HepG2 (cell line): ENCODE results near the gene ALPL. TPM values are rescaled to one million over a fixed set of nuclear protein-coding genes. Genes with fewer than 3 reads are reported as not detected.

Source experiments
- ATAC-seq: fragments of 200-7000 bp; cut with Tn5 transposase; 3 replicates; pipeline ENCODE4 v1.9.1; 2020; ENCODE audit warnings: mild to moderate bottlenecking, moderate library complexity
- BruUV-seq: library from RNA; stranded (reverse); fragments of 400-500 nt; replicated peaks from 2 replicates; lab custom pipeline; 2021; lab: Mats Ljungman, UMichigan
- CTCF ChIA-PET: fragments of 300-600 bp; formaldehyde crosslinking; extraction: SDS; loops from one replicate; lab custom pipeline; 2021; ENCODE audit warnings: low total read pairs, inconsistent platforms, low intra/inter-chr PET ratio; lab: Yijun Ruan, JAX
- POLR2A ChIA-PET: fragments of 350-600 bp; sonication (Branson Sonifier 250); formaldehyde crosslinking; loops from one replicate; lab custom pipeline; 2020; ENCODE audit warnings: antibody characterized with exemption, inconsistent platforms; lab: Yijun Ruan, JAX
- DNase-seq: peaks from one replicate; pipeline ENCODE4 v3.0.0-alpha.2; 2015; ENCODE audit warnings: low spot score
- FAIRE-seq: peaks from 3 replicates; lab custom pipeline; 2011; peaks lifted over from hg19 to GRCh38; lab: Jason Lieb, UNC
- H2AFZ ChIP-seq: one replicate; pipeline ENCODE4 v1.6.1; 2011; ENCODE audit warnings: low read length, inconsistent platforms
- H3K27ac ChIP-seq: fragments of 300-600 bp; 3 replicates; pipeline ENCODE4 v1.8.0; 2011; ENCODE audit warnings: mixed run types, mild to moderate bottlenecking, mixed read lengths, low read length, inconsistent platforms; ENCODE audit not compliant: insufficient read depth; ENCODE audit errors: extremely low read length
- H3K27me3 ChIP-seq, 2 experiments: fragments of 200-600 bp in 1 of 2; 2 replicates in 1 of 2; 3 replicates in 1 of 2; pipeline versions ENCODE4 v1.6.0 to v1.8.0; 2011; ENCODE audit warnings: low read length in 2 of 2, mild to moderate bottlenecking in 2 of 2, moderate library complexity in 2 of 2, inconsistent platforms in 1 of 2; ENCODE audit not compliant: insufficient read depth in 2 of 2, control insufficient read depth in 1 of 2
- H3K36me3 ChIP-seq, 2 experiments: fragments of 200-600 bp in 1 of 2; replicated peaks in 1 of 2; 2 replicates in 1 of 2; 3 replicates in 1 of 2; pipeline versions ENCODE4 v1.5.1 to v1.8.0; 2011; ENCODE audit warnings: low read length in 2 of 2, inconsistent platforms in 1 of 2; ENCODE audit not compliant: insufficient read depth in 2 of 2, control insufficient read depth in 1 of 2
- H3K4me1 ChIP-seq: 2 replicates; pipeline ENCODE4 v1.5.1; 2012; ENCODE audit warnings: low read length, inconsistent platforms; ENCODE audit not compliant: insufficient read depth
- H3K4me2 ChIP-seq: 2 replicates; pipeline ENCODE4 v1.6.0; 2011; ENCODE audit warnings: low read depth, low read length, inconsistent platforms
- H3K4me3 ChIP-seq, 3 experiments: fragments of 200-600 bp in 1 of 3; sonication (generic), shearing (Covaris generic) in 1 of 3; replicated peaks in 1 of 3; 2 replicates each; pipeline ENCODE4 v1.5.1; 2011 to 2016; ENCODE audit warnings: low read length in 3 of 3, inconsistent platforms in 2 of 3, low read depth in 2 of 3, mild to moderate bottlenecking in 2 of 3, control low read depth in 1 of 3, mixed read lengths in 1 of 3; ENCODE audit not compliant: insufficient read depth in 1 of 3
- H3K79me2 ChIP-seq: one replicate; pipeline ENCODE4 v1.6.1; 2011; ENCODE audit warnings: low read length, inconsistent platforms; ENCODE audit not compliant: insufficient read depth
- H3K9ac ChIP-seq: 2 replicates; pipeline ENCODE4 v1.6.0; 2011; ENCODE audit warnings: mild to moderate bottlenecking, low read depth, low read length, inconsistent platforms; ENCODE audit not compliant: insufficient read depth
- H3K9me3 ChIP-seq: 2 replicates; pipeline ENCODE4 v1.5.1; 2012; ENCODE audit warnings: mild to moderate bottlenecking, low read length
- H4K20me1 ChIP-seq: 2 replicates; pipeline ENCODE4 v1.6.0; 2011; ENCODE audit warnings: inconsistent platforms, mild to moderate bottlenecking, low read length, moderate library complexity; ENCODE audit not compliant: insufficient read depth
- FOXO4 ChIP-seq: sonication (generic); formaldehyde crosslinking; conservative IDR thresholded peaks from 2 replicates; pipeline ENCODE4 v1.8.1; 2023; ENCODE audit warnings: missing genetic modification reagents
- KIAA2018 ChIP-seq: sonication (generic); formaldehyde crosslinking; IDR thresholded peaks from 2 replicates; pipeline ENCODE4 v1.5.0; 2020; ENCODE audit warnings: mild to moderate bottlenecking, missing genetic modification reagents, borderline replicate concordance
- NCOA5 ChIP-seq: sonication (generic); formaldehyde crosslinking; IDR thresholded peaks from 2 replicates; pipeline ENCODE4 v1.4.0; 2020; ENCODE audit warnings: missing genetic modification reagents
- REST ChIP-seq, 2 experiments: IDR thresholded peaks; 2 replicates each; pipeline ENCODE4 v1.6.1; 2011 to 2012; ENCODE audit warnings: low read length in 2 of 2, borderline replicate concordance in 1 of 2, low read depth in 1 of 2, mild to moderate bottlenecking in 1 of 2, moderate library complexity in 1 of 2
- RFXAP ChIP-seq: sonication (generic); formaldehyde crosslinking; IDR thresholded peaks from 2 replicates; pipeline ENCODE4 v1.4.0; 2020; ENCODE audit warnings: missing genetic modification reagents, borderline replicate concordance
- SYNCRIP ChIP-seq: fragments of 200-400 bp; formaldehyde crosslinking; IDR thresholded peaks from 2 replicates; pipeline ENCODE4 v1.6.1; 2018; ENCODE audit warnings: mild to moderate bottlenecking, low read depth, low read length; ENCODE audit not compliant: insufficient read depth
- ZNF446 ChIP-seq: sonication (generic); formaldehyde crosslinking; IDR thresholded peaks from 2 replicates; pipeline ENCODE4 v1.5.0; 2020; ENCODE audit warnings: mild to moderate bottlenecking, missing genetic modification reagents
- ZNF556 ChIP-seq: sonication (generic); formaldehyde crosslinking; IDR thresholded peaks from 2 replicates; pipeline ENCODE4 v1.4.0; 2020; ENCODE audit warnings: mild to moderate bottlenecking, missing genetic modification reagents, borderline replicate concordance
- WGBS: methylation state at CpG from one replicate; pipeline ENCODE4 v1.1.6; 2017; ENCODE audit warnings: low lambda C conversion rate; 5-methylcytosine and 5-hydroxymethylcytosine counted together
- in situ Hi-C: cut with HindIII; loops from 2 replicates; pipeline ENCODE4 v1.10.0; 2017; ENCODE audit warnings: low pct_unique_long_range_greater_than_20kb; ENCODE audit not compliant: extremely low pct_ligation_motif_present
- intact Hi-C: fragments of 100-400 bp; cut with micrococcal nuclease; formaldehyde crosslinking; loops from one replicate; pipeline ENCODE4 v1.10.0; 2022; ENCODE audit not compliant: unreplicated experiment
- polyA plus RNA-seq, 8 experiments: library from polyadenylated mRNA; depleted of rRNA in 3 of 8; stranded (reverse) in 7 of 8; unstranded in 1 of 8; fragments of >200 nt; fragmentation: Illumina TruSeq in 4 of 8; extraction: Trizol in 4 of 8; gene quantifications; 2 replicates each; pipeline versions ENCODE4 v1.2.1 to v1.2.3, GENCODE V29; 2011 to 2016; ENCODE audit warnings: low read depth in 4 of 8, missing spikeins in 1 of 8, mixed read lengths in 1 of 8; ENCODE audit not compliant: insufficient read depth in 1 of 8
- total RNA-seq, 5 experiments: library from RNA; depleted of rRNA; stranded (reverse); fragments of >200 nt; fragmentation: Illumina TruSeq; extraction: Trizol; gene quantifications; 2 replicates each; pipeline ENCODE4 v1.2.3, GENCODE V29; 2016; ENCODE audit warnings: low read depth in 1 of 5

Gene ALPL
- total and polyA plus RNA-seq, 2 of the 13 experiments (the other 11 are each of a cell fraction or from before 2014, with no cell fraction given) = 0.12 TPM; not detected in 1

GRCh38 chr1:21489146-21489545, 20.1 kb upstream of the ALPL start:
- TF ChIP-seq ZNF556 (CRISPR knock-in tag) (no peak), KIAA2018 (CRISPR knock-in tag) (no peak), RFXAP (CRISPR knock-in tag) (no peak), ZNF446 (CRISPR knock-in tag) (no peak), REST (IDR thresholded peaks at IDR 0.05; ENCODE audit: borderline replicate concordance in 1 of 2, low read depth in 1 of 2, low read length in 2 of 2) (no peak), NCOA5 (CRISPR knock-in tag) (no peak), SYNCRIP (no peak), FOXO4 (CRISPR knock-in tag) (no peak)
- Histone ChIP-seq H3K4me2 (0 out of 2 replicates have a peak overlapping the region, but pooled peaks have one; percentile 24), H3K9me3 (no peaks in the 10 kb centered on the region), H3K36me3 (no peaks in the 10 kb centered on the region), H2AFZ (no peak overlapping the region), H3K79me2 (no peaks in the 10 kb centered on the region), H3K4me1 (0 out of 2 replicates have a peak, but pooled peaks cover 6% of the 10 kb centered on the region), H3K27ac (no peak overlapping the region), H3K27me3 (0 out of 5 replicates have a peak, but pooled peaks cover 0 to 3% of the 10 kb centered on the region in 2 experiments), H3K4me3 (no peak overlapping the region), H3K9ac (no peak overlapping the region), H4K20me1 (no peaks in the 10 kb centered on the region)
- BruUV-seq = no TSS peak
- FAIRE-seq (no peak), DNase-seq (no peak), ATAC-seq (no peak)
- in situ Hi-C loops = loop anchor here (25.0 kb wide), 1 partner anchor 252 kb away; no protein-coding TSS in a partner anchor
- CTCF ChIA-PET = no interaction called here
- intact Hi-C loops = no loop called here
- WGBS = 52% methylated on average over 11 of the region's 11 CpGs
- POLR2A ChIA-PET = no interaction called here
